K562 (cell line): ENCODE results near the gene SLC31A2. TPM values are rescaled to one million over a fixed set of nuclear protein-coding genes. Genes with fewer than 3 reads are reported as not detected.

Experiments
- ATAC-seq: fragments of 200-7000 bp; cut with Tn5 transposase; 3 replicates; pipeline ENCODE4 v1.9.1; 2020; ENCODE audit warnings: moderate library complexity
- BruUV-seq: library from RNA; stranded (reverse); fragments of 400-500 nt; replicated peaks from 2 replicates; lab custom pipeline; 2021; lab: Mats Ljungman, UMichigan
- CTCF ChIA-PET: fragments of 300-600 bp; formaldehyde crosslinking; extraction: SDS; loops from one replicate; lab custom pipeline; 2021; ENCODE audit warnings: low intra/inter-chr PET ratio; lab: Yijun Ruan, JAX
- POLR2A ChIA-PET: fragments of 300-600, 350-650 bp; sonication (Branson Sonifier 250); formaldehyde crosslinking; extraction: SDS; loops from one replicate; lab custom pipeline; 2021; ENCODE audit warnings: antibody characterized with exemption, inconsistent platforms; lab: Yijun Ruan, JAX
- DNase-seq, 4 experiments: peaks; one replicate each; pipeline versions ENCODE4 v3.0.0 to v3.0.0-alpha.2; 2011 to 2018; ENCODE audit warnings: low spot score in 3 of 4, mixed read lengths in 3 of 4; ENCODE audit errors: extremely low read depth in 1 of 4
- FAIRE-seq: peaks from 2 replicates; lab custom pipeline; 2011; peaks lifted over from hg19 to GRCh38; lab: Jason Lieb, UNC
- H2AFZ ChIP-seq: 2 replicates; pipeline ENCODE4 v1.6.0; 2011; ENCODE audit warnings: low read depth, low read length, control low read depth, inconsistent platforms
- H3K27ac ChIP-seq: fragments of 200-600 bp; 3 replicates; pipeline ENCODE4 v1.8.0; 2011; ENCODE audit warnings: low read depth, mild to moderate bottlenecking, control low read depth, inconsistent platforms, low read length, moderate library complexity, mixed read lengths; ENCODE audit errors: extremely low read depth
- H3K27me3 ChIP-seq, 2 experiments: fragments of 300-600 bp in 1 of 2; 2 replicates in 1 of 2; 3 replicates in 1 of 2; pipeline versions ENCODE4 v1.6.0 to v1.8.0; 2011; ENCODE audit warnings: inconsistent platforms in 2 of 2, low read length in 2 of 2, mild to moderate bottlenecking in 1 of 2, mixed read lengths in 1 of 2, moderate library complexity in 1 of 2; ENCODE audit not compliant: control insufficient read depth in 2 of 2, insufficient read depth in 2 of 2
- H3K36me3 ChIP-seq: fragments of 300-600 bp; 3 replicates; pipeline ENCODE4 v1.8.0; 2011; ENCODE audit warnings: mild to moderate bottlenecking, low read length, inconsistent platforms; ENCODE audit not compliant: control insufficient read depth, insufficient read depth
- H3K4me1 ChIP-seq, 2 experiments: fragments of 200-600 bp in 1 of 2; replicated peaks in 1 of 2; 2 replicates in 1 of 2; 3 replicates in 1 of 2; pipeline versions ENCODE4 v1.5.1 to v1.8.0; 2011; ENCODE audit warnings: inconsistent platforms in 2 of 2, low read length in 2 of 2, mild to moderate bottlenecking in 1 of 2, mixed read lengths in 1 of 2, moderate library complexity in 1 of 2; ENCODE audit not compliant: control insufficient read depth in 2 of 2, insufficient read depth in 2 of 2
- H3K4me2 ChIP-seq: 2 replicates; pipeline ENCODE4 v1.6.1; 2011; ENCODE audit warnings: low read length, control low read depth, inconsistent platforms, mixed read lengths; ENCODE audit not compliant: insufficient read depth
- H3K4me3 ChIP-seq: fragments of 200-600 bp; sonication (generic), shearing (Covaris generic); 2 replicates; pipeline ENCODE4 v1.5.1; 2016; ENCODE audit warnings: control low read depth, inconsistent platforms
- H3K79me2 ChIP-seq: fragments of 200-600 bp; 3 replicates; pipeline ENCODE4 v1.8.0; 2011; ENCODE audit warnings: low read length, inconsistent platforms; ENCODE audit not compliant: control insufficient read depth, insufficient read depth
- H3K9ac ChIP-seq, 2 experiments: 2 replicates each; pipeline versions ENCODE4 v1.6.0 to v1.6.1; 2011; ENCODE audit warnings: low read depth in 2 of 2, low read length in 2 of 2, control low read depth in 1 of 2, inconsistent platforms in 1 of 2, mild to moderate bottlenecking in 1 of 2, mixed read lengths in 1 of 2; ENCODE audit not compliant: insufficient read depth in 1 of 2
- H3K9me1 ChIP-seq: one replicate; pipeline ENCODE4 v1.6.0; 2011; ENCODE audit warnings: inconsistent platforms, mild to moderate bottlenecking, low read length, moderate library complexity; ENCODE audit not compliant: control insufficient read depth, insufficient read depth
- H3K9me3 ChIP-seq: replicated peaks from 2 replicates; pipeline ENCODE4 v1.5.1; 2011; ENCODE audit warnings: low read depth, low read length, inconsistent platforms; ENCODE audit not compliant: control insufficient read depth, insufficient read depth
- H4K20me1 ChIP-seq: replicated peaks from 2 replicates; pipeline ENCODE4 v1.6.1; 2011; ENCODE audit warnings: low read length, inconsistent platforms, mixed read lengths; ENCODE audit not compliant: control insufficient read depth, insufficient read depth
- HDAC1 ChIP-seq, 2 experiments: fragments of 450-650 bp; IDR thresholded peaks; 2 replicates each; pipeline ENCODE4 v1.6.1; 2016 to 2017; ENCODE audit warnings: inconsistent platforms in 1 of 2, mild to moderate bottlenecking in 1 of 2, moderate library complexity in 1 of 2
- HDAC6 ChIP-seq: IDR thresholded peaks from 2 replicates; pipeline ENCODE4 v1.6.1; 2012; ENCODE audit warnings: low read depth, mild to moderate bottlenecking, control low read depth, inconsistent platforms, low read length, moderate library complexity
- PRPF4 ChIP-seq: fragments of 200-400 bp; formaldehyde crosslinking; IDR thresholded peaks from one replicate; pipeline ENCODE4 v1.6.1; 2017; ENCODE audit warnings: low read length, low read depth, mild to moderate bottlenecking; ENCODE audit not compliant: insufficient read depth, poor library complexity, severe bottlenecking
- TFAP4 ChIP-seq: sonication (generic); formaldehyde crosslinking; IDR thresholded peaks from 2 replicates; pipeline ENCODE4 v1.8.0; 2022; ENCODE audit warnings: missing genetic modification reagents, mild to moderate bottlenecking, moderate library complexity, borderline replicate concordance
- ZKSCAN1 ChIP-seq: fragments of 150-350 bp; IDR thresholded peaks from 2 replicates; pipeline ENCODE4 v1.6.1; 2016; ENCODE audit warnings: low read depth, low read length
- WGBS: fragments of 100-300 bp; shearing (Covaris generic); methylation state at CpG from one replicate; pipeline ENCODE4 v1.1.6; 2016; ENCODE audit warnings: low coverage, mixed read lengths; ENCODE audit not compliant: insufficient coverage; ENCODE audit errors: missing lambda C conversion rate; 5-methylcytosine and 5-hydroxymethylcytosine counted together
- in situ Hi-C: fragments of 300-500 bp; cut with MboI; formaldehyde crosslinking; loops from 4 replicates; pipeline ENCODE4 v1.15.0; 2018; ENCODE audit warnings: inconsistent platforms, mixed read lengths
- intact Hi-C: fragments of 100-400 bp; cut with micrococcal nuclease; formaldehyde crosslinking; loops from 2 replicates; pipeline ENCODE4 v1.14.2; 2022
- polyA plus RNA-seq, 8 experiments: library from polyadenylated mRNA; depleted of rRNA in 4 of 8; stranded (reverse) in 5 of 8; unstranded in 3 of 8; fragments of >200 nt; fragmentation: Nextera tagmentation in 2 of 8; fragmentation: Illumina TruSeq in 1 of 8; extraction: Ambion mirVana in 2 of 8; extraction: Trizol in 1 of 8; gene quantifications; 2 replicates each; pipeline versions ENCODE4 v1.2.1 to v1.2.3, GENCODE V29; 2011 to 2014; ENCODE audit warnings: inconsistent platforms in 1 of 8, missing spikeins in 1 of 8
- total RNA-seq, 7 experiments: library from RNA; depleted of rRNA in 6 of 7; stranded (reverse); fragments of >200 nt in 6 of 7; fragmentation: Illumina TruSeq in 2 of 7; extraction: Trizol in 2 of 7; gene quantifications; 2 replicates each; pipeline versions ENCODE4 v1.2.1 to v1.2.3, GENCODE V29; 2011 to 2021; ENCODE audit warnings: low replicate concordance in 1 of 7
- TF ChIP-seq, protein P1 (sequence below), 2 experiments: fragments of 150-350 bp in 1 of 2; IDR thresholded peaks; 2 replicates each; pipeline ENCODE4 v1.6.1; 2012 to 2016; ENCODE audit warnings: low read depth in 2 of 2, low read length in 2 of 2, mild to moderate bottlenecking in 1 of 2, moderate library complexity in 1 of 2
- TF ChIP-seq, protein P2 (sequence below): fragments of 450-650 bp; IDR thresholded peaks from 2 replicates; pipeline ENCODE4 v1.7.1; 2018; ENCODE audit warnings: mild to moderate bottlenecking, low read depth; ENCODE audit not compliant: partially characterized antibody

The SLC31A2 gene
- total and polyA plus RNA-seq, 9 of the 15 experiments (the other 6 are each of a cell fraction or from before 2014, with no cell fraction given), result 1.5 to 4.3 (median 2.3) TPM

DNA sequence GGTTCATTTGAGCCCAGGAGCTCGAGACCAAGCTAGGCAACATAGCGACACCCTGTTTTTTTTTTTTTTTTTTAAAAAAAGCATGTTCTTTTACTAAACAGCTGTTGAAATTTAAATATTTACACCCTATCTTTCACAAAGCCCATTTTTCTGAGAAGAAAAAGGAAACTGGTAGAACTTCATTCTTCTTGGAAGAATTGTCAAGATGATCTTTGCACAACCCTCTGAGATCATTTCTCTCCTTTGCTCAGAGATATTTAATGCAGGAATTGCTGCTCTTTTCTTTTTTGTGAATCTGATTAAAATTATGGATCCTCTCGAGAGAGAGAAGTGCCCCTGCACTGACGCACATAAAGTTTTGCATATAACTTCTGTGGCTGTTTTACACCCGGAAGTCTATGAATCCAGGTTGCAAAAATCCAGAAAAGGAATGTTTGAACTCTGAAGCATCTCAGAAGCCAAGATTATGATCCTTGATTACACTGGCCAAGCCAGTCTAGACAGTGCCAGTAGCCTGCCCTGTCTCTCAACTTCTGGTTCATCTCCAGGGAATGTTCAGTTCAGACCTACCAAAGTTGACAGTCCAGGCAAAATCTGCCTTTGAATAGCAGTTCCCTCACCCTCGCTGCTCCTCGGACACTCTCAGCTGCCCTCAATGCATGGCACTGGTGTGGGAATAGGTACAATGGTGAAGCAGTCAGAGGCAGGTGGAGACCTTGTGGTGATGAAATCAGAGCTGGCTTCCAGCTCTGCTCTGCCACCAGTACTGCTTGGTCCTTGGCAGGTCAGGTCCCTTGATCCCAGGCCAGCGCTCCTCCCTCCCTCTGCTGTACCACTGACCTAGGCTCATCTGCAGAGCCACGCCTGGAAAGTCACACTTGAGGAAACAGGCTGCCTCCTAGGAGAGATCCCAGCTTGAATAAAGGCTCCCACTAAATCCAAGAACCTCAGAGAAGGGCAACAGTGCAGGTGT is 13.3 kb upstream of the SLC31A2 start:
- Histone ChIP-seq H3K9me1 (no peaks in the 10 kb centered on the region), H3K9ac (no peak overlapping the region), H3K4me1 (no peaks in the 10 kb centered on the region), H2AFZ (no peak overlapping the region), H3K4me2 (no peak overlapping the region), H3K9me3 (no peaks in the 10 kb centered on the region; the same call in 1 of the 2 replicates), H3K27ac (no peak overlapping the region), H4K20me1 (no peaks in the 10 kb centered on the region), H3K4me3 (no peak overlapping the region), H3K79me2 (no peaks in the 10 kb centered on the region), H3K27me3 (peaks cover 2 to 16% of the 10 kb centered on the region in 2 experiments; a peak in 1 of 5 replicates), H3K36me3 (no peaks in the 10 kb centered on the region)
- in situ Hi-C loops (no loop called here), intact Hi-C loops (no loop called here)
- POLR2A ChIA-PET, result interaction anchor here (0.5 to 2.2 kb wide), 5 partner anchors 8 to 736 kb away, joined by 3 to 4 read pairs (median 3); no protein-coding TSS in a partner anchor
- ATAC-seq (no peak), FAIRE-seq (no peak), DNase-seq (no peak)
- WGBS, result 0% methylated on average over 7 of the region's 9 CpGs
- TF ChIP-seq, protein P1, sequence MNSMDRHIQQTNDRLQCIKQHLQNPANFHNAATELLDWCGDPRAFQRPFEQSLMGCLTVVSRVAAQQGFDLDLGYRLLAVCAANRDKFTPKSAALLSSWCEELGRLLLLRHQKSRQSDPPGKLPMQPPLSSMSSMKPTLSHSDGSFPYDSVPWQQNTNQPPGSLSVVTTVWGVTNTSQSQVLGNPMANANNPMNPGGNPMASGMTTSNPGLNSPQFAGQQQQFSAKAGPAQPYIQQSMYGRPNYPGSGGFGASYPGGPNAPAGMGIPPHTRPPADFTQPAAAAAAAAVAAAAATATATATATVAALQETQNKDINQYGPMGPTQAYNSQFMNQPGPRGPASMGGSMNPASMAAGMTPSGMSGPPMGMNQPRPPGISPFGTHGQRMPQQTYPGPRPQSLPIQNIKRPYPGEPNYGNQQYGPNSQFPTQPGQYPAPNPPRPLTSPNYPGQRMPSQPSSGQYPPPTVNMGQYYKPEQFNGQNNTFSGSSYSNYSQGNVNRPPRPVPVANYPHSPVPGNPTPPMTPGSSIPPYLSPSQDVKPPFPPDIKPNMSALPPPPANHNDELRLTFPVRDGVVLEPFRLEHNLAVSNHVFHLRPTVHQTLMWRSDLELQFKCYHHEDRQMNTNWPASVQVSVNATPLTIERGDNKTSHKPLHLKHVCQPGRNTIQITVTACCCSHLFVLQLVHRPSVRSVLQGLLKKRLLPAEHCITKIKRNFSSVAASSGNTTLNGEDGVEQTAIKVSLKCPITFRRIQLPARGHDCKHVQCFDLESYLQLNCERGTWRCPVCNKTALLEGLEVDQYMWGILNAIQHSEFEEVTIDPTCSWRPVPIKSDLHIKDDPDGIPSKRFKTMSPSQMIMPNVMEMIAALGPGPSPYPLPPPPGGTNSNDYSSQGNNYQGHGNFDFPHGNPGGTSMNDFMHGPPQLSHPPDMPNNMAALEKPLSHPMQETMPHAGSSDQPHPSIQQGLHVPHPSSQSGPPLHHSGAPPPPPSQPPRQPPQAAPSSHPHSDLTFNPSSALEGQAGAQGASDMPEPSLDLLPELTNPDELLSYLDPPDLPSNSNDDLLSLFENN (IDR thresholded peaks at IDR 0.05; ENCODE audit: low read depth in 2 of 2, low read length in 2 of 2), result no peak
- no peak for TF ChIP-seq TFAP4 (CRISPR knock-in tag)
- TF ChIP-seq HDAC6, result no peak
- no peak for TF ChIP-seq PRPF4
- TF ChIP-seq HDAC1 (IDR thresholded peaks at IDR 0.05), result no peak
- no peak for TF ChIP-seq ZKSCAN1
- TF ChIP-seq, protein P2, sequence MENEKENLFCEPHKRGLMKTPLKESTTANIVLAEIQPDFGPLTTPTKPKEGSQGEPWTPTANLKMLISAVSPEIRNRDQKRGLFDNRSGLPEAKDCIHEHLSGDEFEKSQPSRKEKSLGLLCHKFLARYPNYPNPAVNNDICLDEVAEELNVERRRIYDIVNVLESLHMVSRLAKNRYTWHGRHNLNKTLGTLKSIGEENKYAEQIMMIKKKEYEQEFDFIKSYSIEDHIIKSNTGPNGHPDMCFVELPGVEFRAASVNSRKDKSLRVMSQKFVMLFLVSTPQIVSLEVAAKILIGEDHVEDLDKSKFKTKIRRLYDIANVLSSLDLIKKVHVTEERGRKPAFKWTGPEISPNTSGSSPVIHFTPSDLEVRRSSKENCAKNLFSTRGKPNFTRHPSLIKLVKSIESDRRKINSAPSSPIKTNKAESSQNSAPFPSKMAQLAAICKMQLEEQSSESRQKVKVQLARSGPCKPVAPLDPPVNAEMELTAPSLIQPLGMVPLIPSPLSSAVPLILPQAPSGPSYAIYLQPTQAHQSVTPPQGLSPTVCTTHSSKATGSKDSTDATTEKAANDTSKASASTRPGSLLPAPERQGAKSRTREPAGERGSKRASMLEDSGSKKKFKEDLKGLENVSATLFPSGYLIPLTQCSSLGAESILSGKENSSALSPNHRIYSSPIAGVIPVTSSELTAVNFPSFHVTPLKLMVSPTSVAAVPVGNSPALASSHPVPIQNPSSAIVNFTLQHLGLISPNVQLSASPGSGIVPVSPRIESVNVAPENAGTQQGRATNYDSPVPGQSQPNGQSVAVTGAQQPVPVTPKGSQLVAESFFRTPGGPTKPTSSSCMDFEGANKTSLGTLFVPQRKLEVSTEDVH, result no peak
- BruUV-seq, result no TSS peak
- CTCF ChIA-PET, result no interaction called here
